OCI-LY7 (cell line): Measurements from ENCODE around the gene PDIA4. TPM values are rescaled to one million over a fixed set of nuclear protein-coding genes. Genes with fewer than 3 reads are reported as not detected.

ENCODE experiments used
- BruUV-seq: library from RNA; stranded (reverse); fragments of 400-500 nt; replicated peaks from 2 replicates; lab custom pipeline; 2021; lab: Mats Ljungman, UMichigan
- CTCF ChIA-PET: fragments of 300-600 bp; sonication (Branson Sonifier 250); formaldehyde crosslinking; loops from one replicate; lab custom pipeline; 2022; ENCODE audit warnings: antibody characterized with exemption; ENCODE audit not compliant: unreplicated experiment; lab: Charles Lee
- POLR2A ChIA-PET: fragments of 300-600 bp; sonication (Branson Sonifier 250); formaldehyde crosslinking; loops from one replicate; lab custom pipeline; 2022; ENCODE audit warnings: antibody characterized with exemption; lab: Charles Lee
- DNase-seq: peaks from one replicate; pipeline ENCODE4 v3.0.0-alpha.2; 2015; ENCODE audit warnings: low spot score
- H2AFZ ChIP-seq: fragments of 200-600 bp; sonication (generic), shearing (Covaris generic); 2 replicates; pipeline ENCODE4 v1.6.1; 2014; ENCODE audit warnings: mild to moderate bottlenecking, antibody characterized with exemption, low read length, moderate library complexity
- H3K27ac ChIP-seq: fragments of 200-600 bp; sonication (generic); 2 replicates; pipeline ENCODE4 v1.5.1; 2014; ENCODE audit warnings: mixed run types, low read depth, mild to moderate bottlenecking, moderate library complexity, low read length, inconsistent platforms; ENCODE audit not compliant: poor library complexity, severe bottlenecking
- H3K36me3 ChIP-seq: fragments of 200-600 bp; sonication (generic); 2 replicates; pipeline ENCODE4 v1.6.1; 2014; ENCODE audit warnings: mild to moderate bottlenecking, antibody characterized with exemption, low read length, moderate library complexity, mixed read lengths; ENCODE audit not compliant: insufficient read depth
- H3K4me1 ChIP-seq: fragments of 200-600 bp; sonication (generic); 2 replicates; pipeline ENCODE4 v1.5.1; 2014; ENCODE audit warnings: mild to moderate bottlenecking, low read length; ENCODE audit not compliant: insufficient read depth, poor library complexity, severe bottlenecking
- H3K4me2 ChIP-seq: fragments of 200-600 bp; sonication (generic); 2 replicates; pipeline ENCODE4 v1.6.1; 2014; ENCODE audit warnings: mild to moderate bottlenecking, low read length
- H3K4me3 ChIP-seq: fragments of 200-600 bp; sonication (generic); 2 replicates; pipeline ENCODE4 v1.5.1; 2014; ENCODE audit warnings: mild to moderate bottlenecking, low read depth, low read length; ENCODE audit not compliant: poor library complexity, severe bottlenecking
- H3K79me2 ChIP-seq: fragments of 200-600 bp; sonication (generic); 2 replicates; pipeline ENCODE4 v1.6.1; 2016; ENCODE audit warnings: low read depth, mild to moderate bottlenecking, low read length, moderate library complexity, mixed read lengths; ENCODE audit not compliant: insufficient read depth
- H3K9me2 ChIP-seq: fragments of 200-600 bp; sonication (generic); 2 replicates; pipeline ENCODE4 v1.6.1; 2016; ENCODE audit warnings: mild to moderate bottlenecking, low read length, mixed read lengths; ENCODE audit not compliant: insufficient read depth
- H3K9me3 ChIP-seq: fragments of 200-600 bp; sonication (generic); 2 replicates; pipeline ENCODE4 v1.6.1; 2014; ENCODE audit warnings: mild to moderate bottlenecking, mixed run types, low read length, mixed read lengths
- H4K20me1 ChIP-seq: fragments of 200-600 bp; sonication (generic); 2 replicates; pipeline ENCODE4 v1.6.1; 2014; ENCODE audit warnings: mild to moderate bottlenecking, antibody characterized with exemption, low read length, moderate library complexity, mixed read lengths; ENCODE audit not compliant: insufficient read depth
- EZH2phosphoT487 ChIP-seq: fragments of 200-600 bp; sonication (generic); IDR thresholded peaks from 2 replicates; pipeline ENCODE4 v1.6.1; 2018; ENCODE audit warnings: low read depth, borderline replicate concordance, mild to moderate bottlenecking, mixed run types, antibody characterized with exemption, low read length, moderate library complexity, mixed read lengths
- intact Hi-C: fragments of 100-400 bp; cut with micrococcal nuclease; formaldehyde crosslinking; loops from one replicate; pipeline ENCODE4 v1.10.0; 2022; ENCODE audit not compliant: unreplicated experiment
- total RNA-seq, 2 experiments: library from RNA; depleted of rRNA in 1 of 2; stranded (reverse); fragments of >200 nt in 1 of 2; shearing (Covaris generic) in 1 of 2; gene quantifications; 2 replicates each; pipeline ENCODE4 v1.2.3, GENCODE V29; 2014 to 2022
- TF ChIP-seq, protein P1 (sequence below): fragments of 200-600 bp; sonication (generic); conservative IDR thresholded peaks from 2 replicates; pipeline ENCODE4 v1.5.1; 2014; ENCODE audit warnings: mild to moderate bottlenecking, antibody characterized with exemption, low read length, moderate library complexity, mixed read lengths

Gene PDIA4
- total RNA-seq, 2 experiments from 2014 or later = 130 to 141 TPM

DNA sequence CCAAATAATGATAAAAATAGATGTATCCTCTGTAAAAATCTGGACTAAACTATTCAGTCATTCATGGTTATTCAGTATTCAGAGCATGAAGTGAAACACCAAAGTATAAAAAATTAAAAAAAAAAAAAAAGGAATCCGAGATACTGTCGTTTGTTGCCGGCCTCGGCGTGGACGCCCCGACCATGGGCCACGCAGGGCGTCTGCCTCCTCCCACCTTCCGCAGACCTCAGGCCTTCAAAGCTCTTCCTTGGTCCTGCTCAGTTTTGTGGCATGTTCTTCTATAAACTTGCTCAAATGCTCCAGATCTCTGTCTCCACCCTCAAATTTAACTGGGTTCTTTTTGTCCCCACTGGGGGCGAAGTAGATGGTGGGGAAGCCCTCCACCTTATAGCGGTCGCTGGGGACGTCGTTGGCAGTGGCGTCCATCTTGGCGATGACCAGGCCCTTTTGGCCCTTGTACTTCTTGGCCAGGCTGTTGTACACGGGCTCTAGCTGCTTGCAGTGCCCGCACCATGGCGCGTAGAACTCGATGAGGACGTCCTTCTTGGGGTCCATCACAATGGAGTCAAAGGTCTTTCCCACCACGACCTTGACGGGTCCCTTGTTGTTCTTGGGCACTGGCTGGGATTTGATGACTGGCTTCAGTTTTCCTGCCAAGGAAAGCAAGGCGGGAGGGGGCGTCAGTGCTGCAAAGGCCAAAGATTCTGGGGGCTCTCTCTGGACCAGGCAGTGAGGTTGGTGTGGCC lies 24.6 kb downstream of the PDIA4 start:
- Histone ChIP-seq H3K4me1 (no peaks in the 10 kb centered on the region), H3K36me3 (peaks cover 84% of the 10 kb centered on the region), H3K79me2 (no peaks in the 10 kb centered on the region), H3K4me2 (no peak overlapping the region), H3K9me2 (no peaks in the 10 kb centered on the region), H3K9me3 (no peaks in the 10 kb centered on the region), H2AFZ (no peak overlapping the region), H4K20me1 (no peaks in the 10 kb centered on the region; the same call in 1 of the 2 replicates), H3K27ac (no peak overlapping the region), H3K4me3 (no peak overlapping the region)
- POLR2A ChIA-PET = no interaction called here
- CTCF ChIA-PET = no interaction called here
- intact Hi-C loops = no loop called here
- no peak for TF ChIP-seq EZH2phosphoT487
- TF ChIP-seq, protein P1, sequence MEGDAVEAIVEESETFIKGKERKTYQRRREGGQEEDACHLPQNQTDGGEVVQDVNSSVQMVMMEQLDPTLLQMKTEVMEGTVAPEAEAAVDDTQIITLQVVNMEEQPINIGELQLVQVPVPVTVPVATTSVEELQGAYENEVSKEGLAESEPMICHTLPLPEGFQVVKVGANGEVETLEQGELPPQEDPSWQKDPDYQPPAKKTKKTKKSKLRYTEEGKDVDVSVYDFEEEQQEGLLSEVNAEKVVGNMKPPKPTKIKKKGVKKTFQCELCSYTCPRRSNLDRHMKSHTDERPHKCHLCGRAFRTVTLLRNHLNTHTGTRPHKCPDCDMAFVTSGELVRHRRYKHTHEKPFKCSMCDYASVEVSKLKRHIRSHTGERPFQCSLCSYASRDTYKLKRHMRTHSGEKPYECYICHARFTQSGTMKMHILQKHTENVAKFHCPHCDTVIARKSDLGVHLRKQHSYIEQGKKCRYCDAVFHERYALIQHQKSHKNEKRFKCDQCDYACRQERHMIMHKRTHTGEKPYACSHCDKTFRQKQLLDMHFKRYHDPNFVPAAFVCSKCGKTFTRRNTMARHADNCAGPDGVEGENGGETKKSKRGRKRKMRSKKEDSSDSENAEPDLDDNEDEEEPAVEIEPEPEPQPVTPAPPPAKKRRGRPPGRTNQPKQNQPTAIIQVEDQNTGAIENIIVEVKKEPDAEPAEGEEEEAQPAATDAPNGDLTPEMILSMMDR = no peak
- BruUV-seq = TSS peak; percentile 79
- no peak for DNase-seq

DNA sequence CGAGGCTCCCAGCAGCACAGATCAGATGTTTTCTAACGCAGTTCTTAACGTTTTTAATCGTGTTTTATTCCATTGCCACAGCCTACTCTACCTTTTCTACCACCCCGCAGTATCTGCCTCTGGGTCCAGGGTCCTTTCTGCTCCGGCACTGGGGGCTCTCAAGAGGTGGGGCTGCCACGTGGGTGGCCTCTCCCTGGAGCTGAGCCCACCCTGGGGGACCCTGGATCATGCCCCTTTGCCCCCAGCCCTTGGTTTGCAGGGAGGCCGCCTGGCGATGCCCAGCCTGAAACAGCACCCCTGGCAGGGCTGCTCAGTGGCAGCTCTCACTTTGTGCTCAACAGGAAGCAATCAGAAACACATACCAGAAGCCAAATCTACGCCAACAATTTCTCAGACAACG lies 25.3 kb downstream of the PDIA4 start:
- Histone ChIP-seq H3K9me2 (no peaks in the 10 kb centered on the region), H3K79me2 (no peaks in the 10 kb centered on the region), H4K20me1 (no peaks in the 10 kb centered on the region), H2AFZ (no peak overlapping the region), H3K4me3 (no peak overlapping the region), H3K4me1 (no peaks in the 10 kb centered on the region), H3K4me2 (no peak overlapping the region), H3K9me3 (no peaks in the 10 kb centered on the region), H3K36me3 (peaks cover 77% of the 10 kb centered on the region), H3K27ac (no peak overlapping the region)
- intact Hi-C loops = no loop called here
- BruUV-seq = no TSS peak
- ChIA-PET POLR2A (interaction anchor here (0.6 kb wide), 1 partner anchor 123 kb away, joined by 3 read pairs; no protein-coding TSS in a partner anchor), CTCF (no interaction called here)
- TF ChIP-seq, protein P1 = no peak
- TF ChIP-seq EZH2phosphoT487 = no peak
- DNase-seq = no peak

DNA sequence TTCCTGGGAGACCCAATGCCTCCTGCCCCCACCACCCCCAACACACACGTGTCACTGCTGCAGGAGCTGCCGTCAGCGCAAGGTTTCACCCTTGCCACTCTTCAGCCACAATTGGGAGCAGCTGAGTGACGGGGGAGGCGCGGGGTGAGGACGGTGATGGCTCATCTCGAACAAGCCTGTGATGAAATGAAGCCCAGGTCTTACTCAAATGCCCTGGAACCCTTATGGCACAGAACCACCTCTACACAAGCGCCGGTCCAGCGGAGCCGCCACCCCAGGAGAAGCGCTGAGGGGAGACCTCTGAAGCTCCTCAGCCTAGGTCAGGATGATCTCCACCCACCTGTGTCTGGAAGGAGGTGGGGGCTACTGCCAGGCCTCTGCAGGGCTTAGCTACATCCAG lies 25.7 kb downstream of the PDIA4 start:
- CTCF ChIA-PET = no interaction called here
- no peaks in the 10 kb centered on the region for H4K20me1 ChIP-seq
- no peak overlapping the region for H3K4me2 ChIP-seq
- intact Hi-C loops = no loop called here
- H3K27ac ChIP-seq = no peak overlapping the region
- peaks cover 72% of the 10 kb centered on the region for H3K36me3 ChIP-seq
- no peak overlapping the region for H3K4me3 ChIP-seq
- no peak overlapping the region for H2AFZ ChIP-seq
- H3K9me2 ChIP-seq = no peaks in the 10 kb centered on the region
- H3K79me2 ChIP-seq = no peaks in the 10 kb centered on the region
- H3K4me1 ChIP-seq = no peaks in the 10 kb centered on the region
- no TSS peak for BruUV-seq
- no peaks in the 10 kb centered on the region for H3K9me3 ChIP-seq
- POLR2A ChIA-PET = interaction anchor here (0.6 kb wide), 1 partner anchor 123 kb away, joined by 3 read pairs; no protein-coding TSS in a partner anchor
- TF ChIP-seq, protein P1 = no peak
- TF ChIP-seq EZH2phosphoT487 = no peak
- DNase-seq = no peak
